T-helper 2 cell (primary cell): ENCODE measurements around the gene CDH23.
"Not testable (repeated sequence)": the region's sequence is repeated elsewhere in the genome, so short reads cannot be mapped to it uniquely, and the experiment has no call there.

Experiments used
- DNase-seq, 5 experiments: peaks; one replicate each; pipeline versions ENCODE4 v3.0.0 to v3.0.0-alpha.2; 2012 to 2022

CDH23 gene

GRCh38 chr10:71584902-71585563, 188.3 kb downstream of the CDH23 start:
- no peak for DNase-seq

- no peak for DNase-seq
Measured at GRCh38 chr10:71585564-71586290, 189.0 kb downstream of the CDH23 start.

GRCh38 chr10:71587941-71588573, 191.3 kb downstream of the CDH23 start:
- DNase-seq: no peak

GRCh38 chr10:71588685-71589084, 192.0 kb downstream of the CDH23 start:
- no peak for DNase-seq

- no peak for DNase-seq
Measured at GRCh38 chr10:71589617-71590551, 193.2 kb downstream of the CDH23 start.

GRCh38 chr10:71590781-71591350, 194.1 kb downstream of the CDH23 start:
- DNase-seq: no peak

GRCh38 chr10:71594934-71595571, 198.3 kb downstream of the CDH23 start:
- no peak for DNase-seq

GRCh38 chr10:71595649-71596048, 198.9 kb downstream of the CDH23 start:
- no peak for DNase-seq

- DNase-seq: no peak
Measured at GRCh38 chr10:71596127-71596526, 199.4 kb downstream of the CDH23 start.

- no peak for DNase-seq
Measured at GRCh38 chr10:71596759-71597158, 200.0 kb downstream of the CDH23 start.

- DNase-seq: no peak
Measured at GRCh38 chr10:71597821-71598498, 201.2 kb downstream of the CDH23 start.

GRCh38 chr10:71598621-71599055, 201.9 kb downstream of the CDH23 start:
- DNase-seq: no peak

- DNase-seq: no peak
Measured at GRCh38 chr10:71599518-71599917, 202.8 kb downstream of the CDH23 start.

- DNase-seq: not testable (repeated sequence)
Measured at GRCh38 chr10:71600242-71600641, 203.5 kb downstream of the CDH23 start.

- no peak for DNase-seq
Measured at GRCh38 chr10:71600849-71601248, 204.1 kb downstream of the CDH23 start.

- DNase-seq: no peak
Measured at GRCh38 chr10:71601273-71601672, 204.6 kb downstream of the CDH23 start.

GRCh38 chr10:71603150-71603549, 206.4 kb downstream of the CDH23 start:
- no peak for DNase-seq

GRCh38 chr10:71603754-71604153, 207.0 kb downstream of the CDH23 start:
- DNase-seq: no peak

- DNase-seq: no peak
Measured at GRCh38 chr10:71604324-71605018, 207.8 kb downstream of the CDH23 start.

- DNase-seq: no peak
Measured at GRCh38 chr10:71605263-71605962, 208.7 kb downstream of the CDH23 start.
